ENCODE data around the gene AXIN2. TPM values are rescaled to one million over a fixed set of nuclear protein-coding genes. Genes with fewer than 3 reads are reported as not detected.
A peak's percentile ranks its signal among the peaks of the same experiment; 100 is the strongest.

AXIN2 gene, protein sequence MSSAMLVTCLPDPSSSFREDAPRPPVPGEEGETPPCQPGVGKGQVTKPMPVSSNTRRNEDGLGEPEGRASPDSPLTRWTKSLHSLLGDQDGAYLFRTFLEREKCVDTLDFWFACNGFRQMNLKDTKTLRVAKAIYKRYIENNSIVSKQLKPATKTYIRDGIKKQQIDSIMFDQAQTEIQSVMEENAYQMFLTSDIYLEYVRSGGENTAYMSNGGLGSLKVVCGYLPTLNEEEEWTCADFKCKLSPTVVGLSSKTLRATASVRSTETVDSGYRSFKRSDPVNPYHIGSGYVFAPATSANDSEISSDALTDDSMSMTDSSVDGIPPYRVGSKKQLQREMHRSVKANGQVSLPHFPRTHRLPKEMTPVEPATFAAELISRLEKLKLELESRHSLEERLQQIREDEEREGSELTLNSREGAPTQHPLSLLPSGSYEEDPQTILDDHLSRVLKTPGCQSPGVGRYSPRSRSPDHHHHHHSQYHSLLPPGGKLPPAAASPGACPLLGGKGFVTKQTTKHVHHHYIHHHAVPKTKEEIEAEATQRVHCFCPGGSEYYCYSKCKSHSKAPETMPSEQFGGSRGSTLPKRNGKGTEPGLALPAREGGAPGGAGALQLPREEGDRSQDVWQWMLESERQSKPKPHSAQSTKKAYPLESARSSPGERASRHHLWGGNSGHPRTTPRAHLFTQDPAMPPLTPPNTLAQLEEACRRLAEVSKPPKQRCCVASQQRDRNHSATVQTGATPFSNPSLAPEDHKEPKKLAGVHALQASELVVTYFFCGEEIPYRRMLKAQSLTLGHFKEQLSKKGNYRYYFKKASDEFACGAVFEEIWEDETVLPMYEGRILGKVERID
- 10 to 100 TPM; 22.1 to 24.6 (median 23.1) TPM for polyA plus RNA-seq (ENCODE audit: insufficient read length in 3 of 3)
- long read RNA-seq, donor 1, partial matches to known transcripts = 0 of 2 reads
- long read RNA-seq, donor 1, other reads (novel, unspliced or antisense) = 0 of 2 reads
- long read RNA-seq, donor 2, partial matches to known transcripts = 0 of 2 reads
- long read RNA-seq, donor 2, other reads (novel, unspliced or antisense) = 0 of 2 reads
- long read RNA-seq, donor 3, full-length matches to known transcripts = 2 of 2 reads
- long read RNA-seq, donor 3, partial matches to known transcripts = 0 of 2 reads
- long read RNA-seq, donor 3, other reads (novel, unspliced or antisense) = 0 of 2 reads
- long read RNA-seq, donor 4 = 0 reads
- long read RNA-seq, donor 5 = 0 reads
- long read RNA-seq, donor 6, partial matches to known transcripts = 0 of 1 reads
- long read RNA-seq, donor 6, other reads (novel, unspliced or antisense) = 0 of 1 reads
- long read RNA-seq, donor 7, full-length matches to known transcripts = 3 of 3 reads
- long read RNA-seq, donor 7, partial matches to known transcripts = 0 of 3 reads
- long read RNA-seq, donor 7, other reads (novel, unspliced or antisense) = 0 of 3 reads
- long read RNA-seq, donor 8 = 0 reads
- long read RNA-seq, donor 9 = 0 reads
- long read RNA-seq, donor 10 = 0 reads
- long read RNA-seq, donor 11 = 0 reads
- long read RNA-seq, donor 12, partial matches to known transcripts = 0 of 1 reads
- long read RNA-seq, donor 12, other reads (novel, unspliced or antisense) = 0 of 1 reads
- long read RNA-seq, donor 13 = 0 reads
- long read RNA-seq, donor 14, partial matches to known transcripts = 0 of 1 reads
- long read RNA-seq, donor 14, other reads (novel, unspliced or antisense) = 0 of 1 reads
- long read RNA-seq, donor 15, partial matches to known transcripts = 0 of 1 reads
- long read RNA-seq, donor 15, other reads (novel, unspliced or antisense) = 0 of 1 reads
- long read RNA-seq, donor 16, full-length matches to known transcripts = 3 of 9 reads
- long read RNA-seq, donor 16, partial matches to known transcripts = 6 of 9 reads
- long read RNA-seq, donor 16, other reads (novel, unspliced or antisense) = 0 of 9 reads

GRCh38 chr17:65561452-65562205, at the start of gene AXIN2:
TSS of gene AXIN2 (minus strand) at chr17:65561648. CDS start at chr17:65558620, 3,028 bp downstream.
- peak in 9 of 11 donors; percentile 84 to 92 (median 90) for DNase-seq (ENCODE audit: extremely low read depth in 1 of 11, low read depth in 9 of 11, low spot score in 4 of 11)

GRCh38 chr17:65609749-65610148, 48.3 kb upstream of the AXIN2 start:
- no peak for DNase-seq (ENCODE audit: extremely low read depth in 1 of 11, low read depth in 9 of 11, low spot score in 4 of 11)

GRCh38 chr17:65609286-65609685, 47.8 kb upstream of the AXIN2 start:
- no peak for DNase-seq (ENCODE audit: extremely low read depth in 1 of 11, low read depth in 9 of 11, low spot score in 4 of 11)

GRCh38 chr17:65604070-65604469, 42.6 kb upstream of the AXIN2 start:
- no peak for DNase-seq (ENCODE audit: extremely low read depth in 1 of 11, low read depth in 9 of 11, low spot score in 4 of 11)

DNA sequence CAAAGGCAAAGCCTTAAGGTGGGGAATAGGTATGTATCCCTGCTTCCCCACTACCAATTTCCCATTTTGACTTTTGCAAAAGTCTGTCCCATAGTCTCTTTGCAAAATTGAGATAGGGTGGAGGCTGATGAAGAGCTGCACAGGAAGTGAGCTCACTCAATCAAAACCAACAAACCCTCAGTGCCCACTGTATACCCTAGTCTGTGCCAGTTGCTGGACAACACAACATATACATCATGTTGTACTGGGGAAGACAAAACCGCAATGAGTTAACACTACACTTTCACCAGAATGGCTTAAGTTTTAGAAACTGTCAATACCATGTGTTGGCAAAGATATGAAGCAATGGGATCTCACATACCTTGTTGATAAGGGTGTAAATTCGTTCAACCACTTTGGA, 40.4 kb upstream of the AXIN2 start:
- DNase-seq (ENCODE audit: extremely low read depth in 1 of 11, low read depth in 9 of 11, low spot score in 4 of 11) = no peak

DNA sequence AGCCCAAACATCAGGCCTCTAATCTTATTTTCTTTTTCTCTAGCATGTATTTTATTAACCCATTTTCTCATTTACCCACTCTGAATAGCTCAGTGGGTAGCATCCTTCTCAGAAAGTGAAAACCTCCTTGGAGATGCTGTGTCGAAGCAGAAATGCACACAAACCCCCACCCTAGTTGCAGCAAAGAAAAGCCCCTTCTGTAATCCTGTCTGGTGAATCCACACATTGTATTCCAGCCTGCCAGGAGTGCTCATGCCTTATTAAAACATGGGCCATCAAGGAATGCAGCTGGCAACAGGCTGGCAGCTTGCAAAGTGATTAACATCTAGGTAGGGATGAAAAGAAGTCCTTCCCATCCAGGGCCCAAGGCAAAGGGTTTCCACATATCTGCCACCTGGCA, 39.7 kb upstream of the AXIN2 start:
- no peak for DNase-seq (ENCODE audit: extremely low read depth in 1 of 11, low read depth in 9 of 11, low spot score in 4 of 11)

DNA sequence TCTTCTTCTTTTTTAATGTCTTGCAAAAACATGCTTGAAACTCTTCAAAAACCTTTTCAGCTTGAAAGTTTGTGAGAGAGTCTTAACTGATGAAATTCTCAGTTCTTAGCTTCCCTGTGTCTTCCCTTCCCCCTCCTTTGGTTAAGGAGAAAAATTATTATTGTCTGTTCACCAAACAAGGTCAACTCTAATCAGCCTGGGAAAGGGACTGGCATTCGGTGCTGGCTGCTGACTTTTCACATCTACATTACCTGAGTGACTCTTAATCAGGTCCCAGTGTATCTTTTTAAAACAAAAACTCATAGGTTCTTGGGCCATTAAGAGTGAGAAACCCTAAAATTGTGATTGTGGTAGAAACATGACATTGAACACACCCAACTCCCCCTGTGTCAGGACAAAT, 39.1 kb upstream of the AXIN2 start:
- no peak for DNase-seq (ENCODE audit: extremely low read depth in 1 of 11, low read depth in 9 of 11, low spot score in 4 of 11)

GRCh38 chr17:65599650-65600049, 38.2 kb upstream of the AXIN2 start:
- no peak for DNase-seq (ENCODE audit: extremely low read depth in 1 of 11, low read depth in 9 of 11, low spot score in 4 of 11)

DNA sequence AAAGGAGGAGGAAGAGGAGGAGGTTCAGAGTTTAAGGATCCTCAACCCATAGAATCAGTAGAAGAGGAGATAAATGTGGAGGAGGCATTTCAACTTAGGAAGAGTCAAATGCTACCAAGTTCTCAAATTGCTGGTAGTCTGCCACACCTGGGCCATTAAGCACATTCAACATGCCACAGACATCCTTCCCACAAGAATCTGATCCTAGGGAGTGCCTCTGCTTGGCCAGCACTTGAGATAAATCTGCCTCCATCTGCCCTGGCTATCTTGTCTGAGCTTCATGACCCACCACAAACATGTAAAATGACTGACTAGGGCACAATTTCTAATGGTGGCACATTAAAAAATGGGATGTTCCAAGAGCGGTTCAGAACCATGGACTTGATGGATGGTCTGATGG, 37.3 kb upstream of the AXIN2 start:
- DNase-seq (ENCODE audit: extremely low read depth in 1 of 11, low read depth in 9 of 11, low spot score in 4 of 11) = peak in 2 of 11 donors; percentile 37 to 49

- no peak for DNase-seq (ENCODE audit: extremely low read depth in 1 of 11, low read depth in 9 of 11, low spot score in 4 of 11)
These were observed 33.7 kb upstream of the AXIN2 start for GRCh38 chr17:65595071-65595656.

- peak in 5 of 11 donors; percentile 25 to 38 (median 35) for DNase-seq (ENCODE audit: extremely low read depth in 1 of 11, low read depth in 9 of 11, low spot score in 4 of 11)
These were observed 32.7 kb upstream of the AXIN2 start for GRCh38 chr17:65593855-65594845.

DNA sequence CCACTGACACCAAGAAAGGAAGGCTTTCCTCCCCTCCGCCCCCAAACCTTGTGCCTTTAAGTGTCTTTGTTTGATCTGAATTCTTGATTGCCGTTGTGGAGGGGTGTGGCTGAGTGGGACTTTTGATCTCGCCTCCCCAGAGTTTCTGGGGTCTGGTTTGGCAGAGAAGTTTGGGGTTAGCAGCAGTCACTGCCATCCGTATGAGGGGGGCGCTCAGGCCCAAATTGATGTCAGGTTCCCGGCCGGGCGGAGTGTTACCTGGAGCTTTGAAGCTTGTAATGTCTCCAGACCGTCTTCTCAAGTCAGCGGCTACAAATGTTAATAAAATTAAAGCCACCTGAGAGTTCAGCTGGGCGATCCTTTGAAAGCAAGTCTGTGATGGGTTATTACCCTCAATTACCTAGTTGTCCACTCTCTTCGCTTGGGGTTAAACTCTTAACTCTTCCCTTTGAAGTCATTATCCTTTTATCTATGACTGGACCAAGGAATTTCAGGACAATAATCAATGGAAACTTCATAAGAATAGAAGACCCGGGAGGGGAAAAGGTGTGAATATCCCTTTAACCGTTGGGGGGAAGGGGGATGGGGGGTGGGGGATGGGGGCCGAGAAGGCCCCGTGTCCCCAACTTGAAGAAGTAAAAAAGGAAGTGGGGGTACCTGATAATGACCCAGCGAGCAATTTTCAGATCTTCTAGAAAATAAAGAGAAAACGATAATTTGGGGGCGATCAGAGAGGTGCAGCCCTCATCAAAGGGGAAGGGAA, 31.8 kb upstream of the AXIN2 start:
- no peak for DNase-seq (ENCODE audit: extremely low read depth in 1 of 11, low read depth in 9 of 11, low spot score in 4 of 11)

- DNase-seq (ENCODE audit: extremely low read depth in 1 of 11, low read depth in 9 of 11, low spot score in 4 of 11) = no peak
These were observed 30.9 kb upstream of the AXIN2 start for GRCh38 chr17:65592125-65592965.

GRCh38 chr17:65589321-65589720, 27.9 kb upstream of the AXIN2 start:
- no peak for DNase-seq (ENCODE audit: extremely low read depth in 1 of 11, low read depth in 9 of 11, low spot score in 4 of 11)
